Measurements from ENCODE around the gene KMT5B. TPM values are rescaled to one million over a fixed set of nuclear protein-coding genes. Genes with fewer than 3 reads are reported as not detected.

The KMT5B gene
- total and polyA plus RNA-seq, 2 of the 13 experiments (the other 11 are each of a cell fraction or from before 2014, with no cell fraction given) = 17.6 to 23.7 TPM

GRCh38 chr11:68257477-68258362, 44.6 kb upstream of the KMT5B start (continued):
- TF ChIP-seq NR2F6 (IDR thresholded peaks at IDR 0.05) (no peak; the same call in 1 of the 2 replicates), NR2F6 (CRISPR knock-in tag; IDR thresholded peaks at IDR 0.05) (peak; percentile 36; the same call in 1 of the 2 replicates), TRIM24 (CRISPR knock-in tag; IDR thresholded peaks at IDR 0.05) (no peak), ZNF225 (CRISPR knock-in tag; IDR thresholded peaks at IDR 0.05) (no peak), PREB (CRISPR knock-in tag; IDR thresholded peaks at IDR 0.05) (no peak), RBAK (CRISPR knock-in tag; IDR thresholded peaks at IDR 0.05) (no peak), ZIK1 (CRISPR knock-in tag; IDR thresholded peaks at IDR 0.05; ENCODE audit: borderline replicate concordance, low read depth) (peak; percentile 89), ZNF816 (CRISPR knock-in tag; IDR thresholded peaks at IDR 0.05; ENCODE audit: borderline replicate concordance) (no peak), ZNF616 (CRISPR knock-in tag; IDR thresholded peaks at IDR 0.05; ENCODE audit: low read depth) (peak; percentile 78), KMT2B (CRISPR knock-in tag; IDR thresholded peaks at IDR 0.05) (peak; percentile 39; the same call in 1 of the 2 replicates), SIX4 (CRISPR knock-in tag; IDR thresholded peaks at IDR 0.05) (no peak), ZUFSP (CRISPR knock-in tag; IDR thresholded peaks at IDR 0.05; ENCODE audit: borderline replicate concordance) (no peak), ZNF552 (CRISPR knock-in tag; IDR thresholded peaks at IDR 0.05; ENCODE audit: borderline replicate concordance) (0 out of 2 replicates have a peak, but pooled peaks have one; percentile 39), ZSCAN5A (CRISPR knock-in tag; IDR thresholded peaks at IDR 0.05; ENCODE audit: borderline replicate concordance) (0 out of 2 replicates have a peak, but pooled peaks have one; percentile 26), ZNF337 (CRISPR knock-in tag; IDR thresholded peaks at IDR 0.05; ENCODE audit: borderline replicate concordance, low read depth) (no peak), ZBTB38 (CRISPR knock-in tag; IDR thresholded peaks at IDR 0.05) (peak; percentile 95), TCF7L2 (IDR thresholded peaks at IDR 0.05; ENCODE audit: low read depth, low read length) (no peak), PHF20 (CRISPR knock-in tag; IDR thresholded peaks at IDR 0.05) (no peak), MTA1 (CRISPR knock-in tag; IDR thresholded peaks at IDR 0.05; ENCODE audit: borderline replicate concordance) (0 out of 2 replicates have a peak, but pooled peaks have one; percentile 46)
- TF ChIP-seq, protein P1, sequence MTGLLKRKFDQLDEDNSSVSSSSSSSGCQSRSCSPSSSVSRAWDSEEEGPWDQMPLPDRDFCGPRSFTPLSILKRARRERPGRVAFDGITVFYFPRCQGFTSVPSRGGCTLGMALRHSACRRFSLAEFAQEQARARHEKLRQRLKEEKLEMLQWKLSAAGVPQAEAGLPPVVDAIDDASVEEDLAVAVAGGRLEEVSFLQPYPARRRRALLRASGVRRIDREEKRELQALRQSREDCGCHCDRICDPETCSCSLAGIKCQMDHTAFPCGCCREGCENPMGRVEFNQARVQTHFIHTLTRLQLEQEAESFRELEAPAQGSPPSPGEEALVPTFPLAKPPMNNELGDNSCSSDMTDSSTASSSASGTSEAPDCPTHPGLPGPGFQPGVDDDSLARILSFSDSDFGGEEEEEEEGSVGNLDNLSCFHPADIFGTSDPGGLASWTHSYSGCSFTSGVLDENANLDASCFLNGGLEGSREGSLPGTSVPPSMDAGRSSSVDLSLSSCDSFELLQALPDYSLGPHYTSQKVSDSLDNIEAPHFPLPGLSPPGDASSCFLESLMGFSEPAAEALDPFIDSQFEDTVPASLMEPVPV (CRISPR knock-in tag; IDR thresholded peaks at IDR 0.05) = 0 out of 2 replicates have a peak, but pooled peaks have one; percentile 44
- TF ChIP-seq, protein P2, sequence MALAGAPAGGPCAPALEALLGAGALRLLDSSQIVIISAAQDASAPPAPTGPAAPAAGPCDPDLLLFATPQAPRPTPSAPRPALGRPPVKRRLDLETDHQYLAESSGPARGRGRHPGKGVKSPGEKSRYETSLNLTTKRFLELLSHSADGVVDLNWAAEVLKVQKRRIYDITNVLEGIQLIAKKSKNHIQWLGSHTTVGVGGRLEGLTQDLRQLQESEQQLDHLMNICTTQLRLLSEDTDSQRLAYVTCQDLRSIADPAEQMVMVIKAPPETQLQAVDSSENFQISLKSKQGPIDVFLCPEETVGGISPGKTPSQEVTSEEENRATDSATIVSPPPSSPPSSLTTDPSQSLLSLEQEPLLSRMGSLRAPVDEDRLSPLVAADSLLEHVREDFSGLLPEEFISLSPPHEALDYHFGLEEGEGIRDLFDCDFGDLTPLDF (CRISPR knock-in tag; IDR thresholded peaks at IDR 0.05) = no peak

Measured in HepG2 (cell line).